Activated naive CD4-positive, alpha-beta T cell treated with anti-CD3 and anti-CD28 coated beads for 36 hours (primary cell): ENCODE measurements around the gene GABRG3. TPM values are rescaled to one million over a fixed set of nuclear protein-coding genes. Genes with fewer than 3 reads are reported as not detected.

Source experiments
- CTCF ChIA-PET: fragments of 350-600 bp; sonication (Branson Sonifier 250); formaldehyde crosslinking; loops from one replicate; lab custom pipeline; 2021; ENCODE audit warnings: antibody characterized with exemption; lab: Charles Lee
- DNase-seq: peaks from one replicate; pipeline ENCODE4 v3.0.0-alpha.2; 2020
- H3K27ac Mint-ChIP-seq: one replicate; pipeline ENCODE4 v1.8.0; 2021; ENCODE audit warnings: mild to moderate bottlenecking, mixed read lengths
- H3K27me3 Mint-ChIP-seq: one replicate; pipeline ENCODE4 v1.8.0; 2021; ENCODE audit warnings: low read depth, mixed read lengths
- H3K36me3 Mint-ChIP-seq: one replicate; pipeline ENCODE4 v1.8.0; 2021; ENCODE audit warnings: low read depth, mixed read lengths
- H3K4me1 Mint-ChIP-seq: one replicate; pipeline ENCODE4 v1.8.0; 2021; ENCODE audit warnings: low read depth, mixed read lengths
- H3K4me3 Mint-ChIP-seq: one replicate; pipeline ENCODE4 v1.8.0; 2021; ENCODE audit warnings: mild to moderate bottlenecking, moderate library complexity, mixed read lengths
- H3K9me3 Mint-ChIP-seq: one replicate; pipeline ENCODE4 v1.8.0; 2021; ENCODE audit warnings: mixed read lengths
- intact Hi-C: fragments of 100-400 bp; cut with micrococcal nuclease; formaldehyde crosslinking; loops from one replicate; pipeline ENCODE4 v1.15.1; 2023
- total RNA-seq, 2 experiments: library from RNA; stranded (reverse); gene quantifications; one replicate each; pipeline ENCODE4 v1.2.3, GENCODE V29; 2021

The GABRG3 gene
- total RNA-seq, 2 experiments from 2014 or later: not detected

GRCh38 chr15:27396521-27396920 is 425.5 kb downstream of the GABRG3 start:
- CTCF ChIA-PET: interaction anchor here (0.6 kb wide), 1 partner anchor 395 kb away, joined by 3 read pairs; no protein-coding TSS in a partner anchor
- no peaks in the 10 kb centered on the region for H3K36me3 Mint-ChIP-seq
- no peaks in the 10 kb centered on the region for H3K4me1 Mint-ChIP-seq
- DNase-seq: no peak
- H3K27ac Mint-ChIP-seq: no peak overlapping the region
- intact Hi-C loops: no loop called here
- no peak overlapping the region for H3K4me3 Mint-ChIP-seq
- H3K27me3 Mint-ChIP-seq: no peaks in the 10 kb centered on the region
- H3K9me3 Mint-ChIP-seq: peaks cover 5% of the 10 kb centered on the region

- intact Hi-C loops: no loop called here
- CTCF ChIA-PET: interaction anchor here (0.6 kb wide), 1 partner anchor 396 kb away, joined by 3 read pairs; no protein-coding TSS in a partner anchor
- H3K36me3 Mint-ChIP-seq: no peaks in the 10 kb centered on the region
- H3K9me3 Mint-ChIP-seq: peaks cover 5% of the 10 kb centered on the region
- no peak overlapping the region for H3K4me3 Mint-ChIP-seq
- no peak for DNase-seq
- H3K27me3 Mint-ChIP-seq: no peaks in the 10 kb centered on the region
- no peak overlapping the region for H3K27ac Mint-ChIP-seq
- no peaks in the 10 kb centered on the region for H3K4me1 Mint-ChIP-seq
Measured at GRCh38 chr15:27396996-27397395, 426.0 kb downstream of the GABRG3 start.

- CTCF ChIA-PET: no interaction called here
- H3K27ac Mint-ChIP-seq: no peak overlapping the region
- no peaks in the 10 kb centered on the region for H3K36me3 Mint-ChIP-seq
- intact Hi-C loops: no loop called here
- H3K9me3 Mint-ChIP-seq: peaks cover 7% of the 10 kb centered on the region
- no peaks in the 10 kb centered on the region for H3K27me3 Mint-ChIP-seq
- no peaks in the 10 kb centered on the region for H3K4me1 Mint-ChIP-seq
- no peak for DNase-seq
- H3K4me3 Mint-ChIP-seq: no peak overlapping the region
Measured at GRCh38 chr15:27398631-27399161, 427.7 kb downstream of the GABRG3 start.

GRCh38 chr15:27399241-27399640 is 428.3 kb downstream of the GABRG3 start:
- Mint-ChIP-seq H3K4me1 (no peaks in the 10 kb centered on the region), H3K27me3 (no peaks in the 10 kb centered on the region), H3K9me3 (peaks cover 7% of the 10 kb centered on the region), H3K27ac (no peak overlapping the region), H3K4me3 (no peak overlapping the region), H3K36me3 (no peaks in the 10 kb centered on the region)
- CTCF ChIA-PET: no interaction called here
- no peak for DNase-seq
- intact Hi-C loops: no loop called here

GRCh38 chr15:27401471-27401870 is 430.5 kb downstream of the GABRG3 start:
- intact Hi-C loops: no loop called here
- H3K4me3 Mint-ChIP-seq: no peak overlapping the region

GRCh38 chr15:27408428-27408827 is 437.4 kb downstream of the GABRG3 start:
- intact Hi-C loops: no loop called here
- no peaks in the 10 kb centered on the region for H3K36me3 Mint-ChIP-seq

More at GRCh38 chr15:27401471-27401870, 430.5 kb downstream of the GABRG3 start:
- Mint-ChIP-seq H3K36me3 (no peaks in the 10 kb centered on the region), H3K27ac (no peak overlapping the region), H3K9me3 (peaks cover 5% of the 10 kb centered on the region), H3K4me1 (no peaks in the 10 kb centered on the region), H3K27me3 (no peaks in the 10 kb centered on the region)
- DNase-seq: no peak
- CTCF ChIA-PET: no interaction called here

GRCh38 chr15:27410996-27411605 is 440.1 kb downstream of the GABRG3 start:
- Mint-ChIP-seq H3K4me1 (no peaks in the 10 kb centered on the region), H3K36me3 (no peaks in the 10 kb centered on the region), H3K27me3 (no peaks in the 10 kb centered on the region), H3K9me3 (no peaks in the 10 kb centered on the region), H3K27ac (no peak overlapping the region), H3K4me3 (no peak overlapping the region)
- intact Hi-C loops: no loop called here
- CTCF ChIA-PET: no interaction called here
- DNase-seq: no peak

More at GRCh38 chr15:27408428-27408827, 437.4 kb downstream of the GABRG3 start:
- Mint-ChIP-seq H3K4me3 (no peak overlapping the region), H3K4me1 (no peaks in the 10 kb centered on the region), H3K9me3 (no peaks in the 10 kb centered on the region), H3K27me3 (no peaks in the 10 kb centered on the region), H3K27ac (no peak overlapping the region)
- no peak for DNase-seq
- CTCF ChIA-PET: interaction anchor here (0.7 kb wide), 1 partner anchor 1950 kb away, joined by 3 read pairs; no protein-coding TSS in a partner anchor

- Mint-ChIP-seq H3K27ac (no peak overlapping the region), H3K4me1 (no peaks in the 10 kb centered on the region), H3K4me3 (no peak overlapping the region), H3K27me3 (peaks cover under 1% of the 10 kb centered on the region), H3K36me3 (no peaks in the 10 kb centered on the region), H3K9me3 (no peaks in the 10 kb centered on the region)
- no peak for DNase-seq
- CTCF ChIA-PET: no interaction called here
- intact Hi-C loops: no loop called here
Measured at GRCh38 chr15:27412415-27412814, 441.4 kb downstream of the GABRG3 start.

GRCh38 chr15:27414168-27414870 is 443.3 kb downstream of the GABRG3 start:
- Mint-ChIP-seq H3K27ac (no peak overlapping the region), H3K4me3 (no peak overlapping the region), H3K27me3 (peaks cover 2% of the 10 kb centered on the region), H3K9me3 (no peaks in the 10 kb centered on the region), H3K36me3 (no peaks in the 10 kb centered on the region), H3K4me1 (no peaks in the 10 kb centered on the region)
- intact Hi-C loops: no loop called here
- DNase-seq: no peak
- CTCF ChIA-PET: no interaction called here

- H3K27me3 Mint-ChIP-seq: peaks cover 2% of the 10 kb centered on the region
- no peaks in the 10 kb centered on the region for H3K36me3 Mint-ChIP-seq
- no peak for DNase-seq
- no peak overlapping the region for H3K27ac Mint-ChIP-seq
- H3K4me1 Mint-ChIP-seq: no peaks in the 10 kb centered on the region
- H3K9me3 Mint-ChIP-seq: peaks cover 3% of the 10 kb centered on the region
- no peak overlapping the region for H3K4me3 Mint-ChIP-seq
- intact Hi-C loops: no loop called here
- CTCF ChIA-PET: interaction anchor here (0.7 kb wide), 1 partner anchor 1425 kb away, joined by 4 read pairs; no protein-coding TSS in a partner anchor
Measured at GRCh38 chr15:27418726-27419125, 447.7 kb downstream of the GABRG3 start.

- H3K4me3 Mint-ChIP-seq: no peak overlapping the region
Measured at GRCh38 chr15:27422997-27423396, 452.0 kb downstream of the GABRG3 start.

GRCh38 chr15:27426805-27427204 is 455.8 kb downstream of the GABRG3 start:
- CTCF ChIA-PET: no interaction called here
- peaks cover 6% of the 10 kb centered on the region for H3K9me3 Mint-ChIP-seq
- no peak overlapping the region for H3K27ac Mint-ChIP-seq
- no peak for DNase-seq
- no peaks in the 10 kb centered on the region for H3K4me1 Mint-ChIP-seq
- no peak overlapping the region for H3K4me3 Mint-ChIP-seq
- no peaks in the 10 kb centered on the region for H3K27me3 Mint-ChIP-seq
- intact Hi-C loops: no loop called here
- H3K36me3 Mint-ChIP-seq: no peaks in the 10 kb centered on the region

More at GRCh38 chr15:27422997-27423396, 452.0 kb downstream of the GABRG3 start:
- intact Hi-C loops: no loop called here
- Mint-ChIP-seq H3K27me3 (no peaks in the 10 kb centered on the region), H3K4me1 (no peaks in the 10 kb centered on the region), H3K36me3 (no peaks in the 10 kb centered on the region), H3K27ac (no peak overlapping the region), H3K9me3 (peaks cover 4% of the 10 kb centered on the region)
- DNase-seq: no peak
- CTCF ChIA-PET: no interaction called here
